GM19463 (cell line): Measurements from ENCODE around the gene NELFB.
"Not testable (repeated sequence)": the region's sequence is repeated elsewhere in the genome, so short reads cannot be mapped to it uniquely, and the experiment has no call there.

ENCODE experiments used
- ATAC-seq: cut with Tn5 transposase; IDR thresholded peaks from one replicate; pipeline ENCODE4 v1.9.1; 2021; ENCODE audit warnings: mild to moderate bottlenecking, moderate library complexity; ENCODE audit not compliant: unreplicated experiment

Gene NELFB

DNA sequence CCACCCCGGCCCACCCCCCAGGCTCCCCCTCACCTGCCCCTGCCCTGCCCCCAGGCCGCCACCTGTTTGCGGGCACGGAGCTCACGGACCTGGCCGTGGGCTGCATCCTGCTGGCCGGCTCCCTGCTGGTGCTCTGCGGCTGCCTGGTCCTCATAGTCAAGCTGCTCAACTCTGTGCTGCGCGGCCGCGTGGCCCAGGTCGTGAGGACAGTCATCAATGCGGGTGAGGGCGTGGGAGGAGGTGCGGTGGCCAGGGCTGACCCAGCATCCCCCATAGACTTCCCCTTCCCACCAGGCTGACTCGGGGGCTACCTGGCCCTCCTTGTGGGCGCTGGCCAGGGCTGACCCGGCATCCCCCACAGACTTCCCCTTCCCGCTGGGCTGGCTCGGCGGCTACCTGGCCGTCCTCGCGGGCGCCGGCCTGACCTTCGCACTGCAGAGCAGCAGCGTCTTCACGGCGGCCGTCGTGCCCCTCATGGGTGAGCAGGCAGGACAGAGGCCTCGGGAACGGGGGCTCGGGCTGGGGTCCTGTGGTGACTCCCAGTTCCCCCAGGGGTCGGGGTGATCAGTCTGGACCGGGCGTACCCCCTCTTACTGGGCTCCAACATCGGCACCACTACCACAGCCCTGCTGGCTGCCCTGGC, 21.0 kb upstream of the NELFB start:
- no peak for ATAC-seq

GRCh38 chr9:137234758-137235423, 20.2 kb upstream of the NELFB start:
- no peak for ATAC-seq

- no peak for ATAC-seq
Observed at GRCh38 chr9:137235424-137236237, 19.5 kb upstream of the NELFB start.

GRCh38 chr9:137236238-137236935, 18.7 kb upstream of the NELFB start:
- no peak for ATAC-seq

- ATAC-seq = no peak
Observed at GRCh38 chr9:137236936-137237421, 18.1 kb upstream of the NELFB start.

DNA sequence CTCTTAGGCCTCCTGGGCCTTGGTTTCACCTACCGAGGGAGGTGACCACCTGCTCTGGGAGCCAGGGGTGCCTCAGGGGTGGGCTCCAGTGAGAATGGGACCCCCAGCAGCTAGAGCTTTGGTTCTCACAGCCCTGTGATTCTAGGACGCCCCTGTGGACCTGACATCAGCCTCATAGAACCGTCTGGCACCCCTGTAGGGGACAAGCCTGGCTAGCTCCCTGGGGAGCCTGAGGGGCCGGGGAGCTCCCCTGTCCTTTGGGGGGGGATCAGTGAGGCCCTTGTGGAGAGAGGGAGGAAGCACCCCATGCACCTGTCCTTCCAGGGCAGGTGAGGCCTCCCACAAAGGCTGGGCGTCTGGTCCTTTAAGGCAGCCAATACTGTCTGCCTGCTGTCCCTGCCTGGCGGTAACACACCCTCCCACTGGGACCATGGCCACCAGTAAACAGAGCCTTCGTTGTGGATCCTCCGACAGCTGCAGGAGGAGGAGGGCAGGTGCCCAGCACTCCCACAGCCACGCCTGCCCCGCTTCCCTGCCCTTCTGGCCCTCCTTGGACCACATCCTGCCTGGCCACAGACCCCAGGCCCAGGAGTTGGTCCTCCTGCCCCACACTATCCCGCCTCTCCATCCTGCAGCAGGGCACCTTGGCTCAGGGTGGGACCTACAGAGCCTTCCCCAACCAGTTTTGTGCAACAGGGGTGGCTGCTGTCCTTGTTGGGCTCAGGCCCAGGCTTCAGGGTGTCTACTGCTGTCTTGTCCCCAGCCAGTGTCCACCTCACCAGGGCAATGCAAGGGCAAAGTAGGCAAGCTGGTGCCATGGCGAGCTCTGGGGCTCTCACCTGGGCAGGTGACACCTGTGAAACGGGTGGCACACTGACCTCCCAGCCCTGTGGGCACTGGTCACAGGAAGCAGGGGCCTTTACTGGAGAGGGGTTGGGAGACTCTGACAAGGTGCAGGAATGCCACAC, 17.1 kb upstream of the NELFB start:
- no peak for ATAC-seq

DNA sequence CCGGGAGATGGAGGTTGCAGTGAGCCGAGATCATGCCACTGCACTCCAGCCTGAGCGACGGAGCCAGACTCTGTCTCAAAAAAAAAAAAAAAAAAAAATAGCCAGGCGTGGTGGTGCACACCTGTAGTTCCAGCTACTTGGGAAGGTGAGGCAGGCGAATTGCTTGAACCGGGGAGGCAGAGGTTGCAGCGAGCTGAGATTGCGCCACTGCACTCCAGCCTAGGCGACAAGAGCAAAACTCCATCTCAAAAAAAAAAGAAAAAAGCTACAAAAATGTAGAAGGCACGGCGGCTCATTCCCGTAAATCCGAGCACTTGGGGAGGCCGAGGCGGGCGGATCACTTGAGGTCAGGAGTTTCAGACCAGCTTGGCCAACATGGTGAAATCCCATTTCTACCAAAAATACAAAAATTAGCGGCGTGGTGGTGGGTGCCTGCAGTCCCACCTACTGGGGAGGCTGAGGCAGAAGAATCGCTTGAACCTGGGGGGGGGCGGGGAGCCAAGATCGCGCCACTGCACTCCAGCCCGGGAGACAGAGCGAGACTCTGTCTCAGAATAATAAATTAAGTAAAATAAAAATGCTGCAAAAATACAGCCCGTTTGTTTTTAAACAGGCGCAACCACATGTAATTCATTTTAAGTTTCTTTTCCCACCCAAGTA, 15.5 kb upstream of the NELFB start:
- not testable (repeated sequence) for ATAC-seq

DNA sequence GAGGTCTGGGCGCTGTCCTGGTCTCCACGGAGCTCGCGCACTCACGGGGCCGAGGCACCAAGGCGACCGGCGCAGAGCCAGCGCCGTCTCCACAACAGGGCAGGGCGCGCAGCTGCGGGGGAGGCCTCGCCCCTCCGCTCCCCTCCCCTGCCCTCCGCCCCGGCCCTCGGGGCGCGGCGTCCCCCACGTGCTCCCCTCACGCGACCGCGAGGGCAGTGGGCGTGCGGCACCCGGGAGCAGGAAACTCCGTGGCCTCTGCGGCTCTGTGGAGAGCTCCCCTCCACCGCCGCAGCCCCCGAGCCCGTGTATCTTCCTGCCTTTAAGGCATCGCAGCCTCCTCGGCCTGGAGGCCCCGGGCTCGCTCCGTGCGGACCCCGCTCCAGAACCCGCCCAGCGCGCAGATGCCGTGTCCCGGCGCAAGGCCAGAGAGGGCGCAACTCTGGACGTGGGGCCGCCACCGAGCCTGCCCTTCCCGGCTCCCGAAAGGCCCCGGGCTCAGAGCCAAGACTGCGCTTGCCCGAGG, 14.7 kb upstream of the NELFB start:
- ATAC-seq = peak; percentile 25

DNA sequence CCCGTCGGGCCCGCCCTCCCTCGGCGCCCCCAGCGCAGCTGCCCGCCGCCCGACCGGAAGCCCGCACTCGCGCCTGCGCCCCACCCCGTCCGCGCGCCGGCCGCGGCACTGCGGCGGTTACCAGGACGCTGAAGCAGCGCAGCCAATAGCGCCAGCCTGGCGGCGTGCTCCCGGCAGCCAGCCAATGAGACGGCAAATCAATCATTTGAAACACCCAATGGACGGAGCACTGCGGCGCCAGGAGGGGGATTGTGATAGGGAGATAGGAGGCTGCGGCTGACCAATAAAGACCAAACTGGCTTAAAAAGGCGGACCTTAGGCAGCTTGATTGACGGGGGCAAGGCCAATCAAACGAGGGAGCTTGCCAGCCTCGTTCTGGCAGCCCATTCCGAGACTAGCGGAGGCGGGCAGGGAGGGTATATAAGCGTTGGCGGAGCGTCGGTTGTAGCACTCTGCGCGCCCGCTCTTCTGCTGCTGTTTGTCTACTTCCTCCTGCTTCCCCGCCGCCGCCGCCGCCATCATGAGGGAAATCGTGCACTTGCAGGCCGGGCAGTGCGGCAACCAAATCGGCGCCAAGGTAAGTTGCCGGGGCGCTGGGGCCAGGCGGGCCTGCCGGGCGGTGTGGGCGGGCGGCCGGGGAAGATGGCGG, 14.2 kb upstream of the NELFB start, which contains the start of gene TUBB4B:
Gene TUBB4B, plus strand, starts transcription at position 447 of the 649 bp plus-strand sequence. Its CDS starts 74 bp downstream, at position 521.
- peak; percentile 77 for ATAC-seq

- ATAC-seq = peak; percentile 1
Observed at GRCh38 chr9:137241490-137242268, 13.4 kb upstream of the NELFB start.

GRCh38 chr9:137242269-137243203, 12.6 kb upstream of the NELFB start:
- no peak for ATAC-seq

GRCh38 chr9:137243266-137243625, 11.9 kb upstream of the NELFB start:
- ATAC-seq = not testable (repeated sequence)

DNA sequence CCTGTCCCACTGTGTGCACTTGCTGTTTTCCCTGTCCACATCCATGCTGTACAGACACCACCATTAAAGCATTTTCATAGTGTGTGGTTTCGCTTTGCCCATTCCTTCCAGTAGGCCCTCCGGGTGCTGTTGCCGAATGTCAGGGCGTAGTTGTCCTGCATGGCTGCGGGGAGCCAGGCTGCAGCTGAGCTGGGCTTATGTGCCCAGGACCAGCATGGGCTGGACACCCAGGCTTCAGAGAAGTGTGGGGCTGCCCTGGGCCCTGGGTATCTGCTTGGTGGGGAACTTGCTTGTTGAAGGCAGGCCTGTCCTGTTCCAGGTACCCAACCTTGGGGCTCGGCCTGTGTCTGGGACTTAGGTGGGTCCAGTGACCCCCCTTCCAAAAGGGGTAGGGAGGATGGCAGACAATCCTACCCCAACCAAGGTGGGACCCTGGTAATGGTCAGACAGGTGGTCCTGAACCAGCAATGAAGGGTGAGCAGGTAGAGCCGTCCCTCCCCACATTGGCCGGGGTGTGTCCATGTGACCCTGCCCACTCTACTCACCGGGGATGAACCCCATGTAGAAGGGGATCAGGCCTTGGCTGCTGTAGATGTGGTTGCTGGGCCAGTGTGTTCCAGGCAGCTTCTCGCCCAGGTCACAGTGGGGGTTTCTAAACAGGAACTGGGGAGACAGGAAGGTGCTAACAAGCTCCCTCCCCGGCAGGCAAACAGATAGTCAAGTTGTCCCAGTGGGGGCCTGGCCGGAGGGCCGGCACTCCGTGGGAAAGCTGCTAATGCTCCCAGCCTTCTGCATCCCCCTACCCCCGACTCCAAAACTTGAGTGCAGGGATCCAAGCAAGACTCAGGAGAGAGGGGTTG, 11.3 kb upstream of the NELFB start:
- no peak for ATAC-seq

DNA sequence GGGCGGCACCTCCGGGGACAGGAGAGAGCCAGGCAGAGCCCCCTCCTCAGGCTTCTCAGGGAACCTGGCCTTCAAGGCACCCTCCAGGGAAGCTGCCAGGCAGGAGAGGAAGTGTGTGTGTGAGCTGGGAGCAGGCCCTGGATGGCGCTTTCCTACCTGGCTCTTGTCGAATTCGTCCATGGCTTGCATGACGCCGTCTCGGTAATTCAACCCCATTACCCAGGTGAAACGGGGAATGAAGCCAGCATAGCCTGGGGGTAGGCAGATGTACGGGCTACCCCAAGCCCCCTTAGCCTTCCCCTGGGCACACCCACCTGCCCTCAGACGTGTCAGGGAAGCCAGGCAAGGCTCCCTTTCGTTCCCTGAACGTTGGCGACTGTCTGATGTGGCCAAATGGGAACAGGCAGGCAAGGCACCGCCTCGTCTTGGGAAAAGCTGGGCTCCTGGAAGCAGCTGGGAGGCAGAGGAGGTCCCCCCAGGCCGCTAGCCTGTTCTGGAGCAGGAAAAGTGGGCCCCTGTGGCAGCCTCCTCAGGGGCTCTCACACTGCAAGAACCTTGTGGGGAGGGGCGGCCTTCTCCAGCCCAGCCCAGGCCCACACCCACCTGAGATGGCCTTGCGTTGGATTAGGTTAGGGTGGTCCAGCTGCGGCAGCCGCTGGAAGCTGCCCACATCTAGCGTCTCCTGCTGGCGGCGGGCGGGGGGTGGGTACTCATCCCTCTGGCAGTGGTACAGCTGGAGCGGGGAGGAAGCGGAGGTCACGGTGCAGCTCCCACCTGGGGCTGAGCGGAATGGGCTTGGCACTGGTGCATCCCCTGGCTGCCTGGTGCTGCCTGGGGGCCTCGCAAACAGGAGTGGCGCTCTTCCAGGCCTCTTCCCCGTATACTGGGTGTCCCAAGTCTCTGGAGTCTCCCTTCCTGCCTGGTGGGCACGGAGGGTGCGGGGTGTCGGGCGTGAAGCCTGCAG, 10.4 kb upstream of the NELFB start:
- no peak for ATAC-seq
